Stromal cell of bone marrow (primary cell): Measurements from ENCODE around the gene MS4A18.

Experiments
- DNase-seq: peaks from one replicate; pipeline ENCODE4 v3.0.0-alpha.2; 2012; ENCODE audit warnings: low read depth

MS4A18 gene

DNA sequence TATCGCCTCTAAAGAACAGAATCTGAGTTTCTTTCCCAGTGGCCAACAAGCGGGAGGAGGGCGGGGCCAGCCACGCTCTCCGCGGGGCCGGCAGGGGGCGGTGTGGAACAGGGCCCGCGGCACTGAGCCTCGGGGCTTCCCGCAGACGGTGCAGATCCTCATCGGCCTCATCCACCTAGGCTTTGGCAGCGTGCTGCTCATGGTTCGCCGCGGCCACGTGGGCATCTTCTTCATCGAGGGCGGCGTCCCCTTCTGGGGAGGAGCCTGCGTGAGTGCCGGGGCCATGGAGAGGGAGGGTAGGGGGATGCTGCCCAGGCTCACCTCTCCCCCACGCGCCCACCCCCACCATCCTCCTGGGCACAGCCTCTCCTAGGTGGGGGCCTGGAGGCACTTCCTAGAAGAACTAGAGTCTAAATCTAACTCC, 42.9 kb downstream of the MS4A18 start:
- no peak for DNase-seq

GRCh38 chr11:60768202-60768601, 43.7 kb downstream of the MS4A18 start:
- DNase-seq, result no peak

- no peak for DNase-seq
Measured at GRCh38 chr11:60769273-60769672, 44.8 kb downstream of the MS4A18 start.

DNA sequence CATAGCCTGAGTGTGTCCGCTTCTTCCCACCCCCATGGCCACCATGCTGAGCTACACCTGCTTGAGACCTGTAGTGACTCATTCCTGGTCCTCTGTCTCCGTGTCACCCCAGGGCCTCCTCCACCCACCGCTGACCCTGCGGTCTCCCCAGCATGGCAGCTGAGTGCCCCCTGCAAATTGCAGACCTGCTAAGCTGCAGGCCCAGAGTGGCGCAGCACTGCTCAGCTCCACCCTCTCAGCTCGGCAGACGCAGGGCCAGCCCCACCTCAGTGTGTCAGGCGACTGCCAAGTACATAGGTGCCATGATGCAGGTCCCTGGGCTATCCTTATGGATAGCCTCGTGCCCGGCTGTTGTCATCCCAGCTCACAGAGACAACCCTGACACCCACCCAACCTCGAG, 45.3 kb downstream of the MS4A18 start:
- no peak for DNase-seq

- no peak for DNase-seq
Measured at GRCh38 chr11:60771146-60771545, 46.6 kb downstream of the MS4A18 start.

GRCh38 chr11:60771879-60772525, 47.5 kb downstream of the MS4A18 start:
- DNase-seq, result no peak

DNA sequence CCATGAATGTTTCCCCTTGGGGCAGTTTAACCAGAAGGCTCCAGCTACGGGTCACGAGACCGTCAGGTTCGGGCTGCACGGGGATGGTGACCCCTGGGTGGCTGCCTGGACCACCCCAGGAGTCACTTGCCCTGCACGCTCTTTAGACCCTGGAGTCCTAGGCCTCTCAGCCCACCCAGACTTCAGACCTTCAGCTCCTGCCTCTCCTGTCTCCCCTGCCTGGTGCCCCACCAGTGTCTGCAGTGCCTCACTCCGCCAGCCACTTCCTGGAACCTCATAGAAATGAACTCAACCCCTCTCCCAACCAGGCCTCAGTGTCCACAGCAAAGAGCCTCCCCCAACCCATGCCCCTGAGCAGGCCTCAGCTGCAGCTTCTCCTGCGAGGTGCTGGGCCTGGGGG, 48.1 kb downstream of the MS4A18 start:
- DNase-seq, result no peak

DNA sequence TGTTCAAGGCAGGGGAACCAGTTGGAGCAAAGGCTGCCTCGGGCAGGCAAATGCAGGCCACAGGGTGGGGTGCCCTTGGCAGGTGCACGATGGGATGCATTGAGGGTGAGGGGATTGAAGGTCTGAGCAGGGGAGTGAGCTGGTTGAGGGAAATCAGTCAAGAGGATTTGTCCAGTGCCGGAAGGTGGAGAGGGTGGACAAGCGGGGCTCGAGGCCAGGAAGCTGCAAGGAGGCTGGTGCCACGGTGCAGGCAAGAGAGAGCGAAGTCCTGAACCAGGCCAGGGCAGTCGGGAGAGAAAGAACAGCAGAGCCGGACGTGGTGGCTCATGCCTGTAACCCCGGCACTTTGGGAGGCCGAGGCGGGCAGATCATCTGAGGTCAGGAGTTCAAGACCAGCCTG, 50.2 kb downstream of the MS4A18 start:
- DNase-seq, result no peak

DNA sequence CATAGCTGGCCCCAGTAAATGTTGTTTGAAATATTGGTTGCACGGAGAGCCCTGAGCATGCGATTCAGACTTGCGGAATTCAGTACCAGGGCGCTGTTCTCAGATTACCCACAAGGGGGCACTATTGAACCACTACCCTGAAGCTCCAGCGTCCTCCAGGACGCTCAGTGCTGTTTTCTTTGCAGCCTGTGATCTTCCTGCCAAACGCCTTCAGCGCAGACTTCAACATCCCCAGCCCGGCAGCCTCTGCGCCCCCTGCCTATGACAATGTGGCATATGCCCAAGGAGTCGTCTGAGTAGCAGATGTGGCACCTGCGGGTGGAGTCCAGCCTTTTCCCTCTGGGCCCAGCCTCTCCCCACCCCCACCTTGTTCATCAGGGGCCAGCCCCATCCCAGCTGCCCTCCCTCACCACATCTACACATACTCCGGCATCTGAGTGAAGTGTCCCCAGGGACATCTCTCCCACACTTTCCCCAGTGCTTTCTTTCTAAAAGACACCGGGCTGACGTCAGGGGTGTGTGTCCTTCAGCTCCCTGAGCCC, 51.0 kb downstream of the MS4A18 start:
- DNase-seq, result peak; percentile 62

DNA sequence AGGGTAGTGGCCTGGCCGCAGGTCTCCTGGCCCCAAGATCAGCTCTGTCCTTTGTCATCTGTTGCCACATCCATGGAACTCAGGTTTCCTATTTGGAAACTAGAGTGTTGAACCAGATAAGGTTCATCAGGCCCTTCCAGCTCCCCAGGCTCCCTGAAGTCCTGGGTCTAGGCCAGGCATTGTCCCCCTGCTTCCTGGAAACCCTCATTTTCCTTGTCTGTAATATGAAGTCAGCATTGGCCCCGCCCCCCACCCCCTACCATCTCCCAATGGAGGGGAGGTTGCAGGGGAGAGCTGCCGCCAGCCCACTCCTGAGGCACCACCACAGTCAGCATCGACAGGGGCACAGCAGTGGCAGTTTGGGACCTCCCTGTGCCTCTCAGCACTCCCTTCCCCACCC, 51.6 kb downstream of the MS4A18 start:
- no peak for DNase-seq

- no peak for DNase-seq
Measured at GRCh38 chr11:60777106-60777505, 52.6 kb downstream of the MS4A18 start.

DNA sequence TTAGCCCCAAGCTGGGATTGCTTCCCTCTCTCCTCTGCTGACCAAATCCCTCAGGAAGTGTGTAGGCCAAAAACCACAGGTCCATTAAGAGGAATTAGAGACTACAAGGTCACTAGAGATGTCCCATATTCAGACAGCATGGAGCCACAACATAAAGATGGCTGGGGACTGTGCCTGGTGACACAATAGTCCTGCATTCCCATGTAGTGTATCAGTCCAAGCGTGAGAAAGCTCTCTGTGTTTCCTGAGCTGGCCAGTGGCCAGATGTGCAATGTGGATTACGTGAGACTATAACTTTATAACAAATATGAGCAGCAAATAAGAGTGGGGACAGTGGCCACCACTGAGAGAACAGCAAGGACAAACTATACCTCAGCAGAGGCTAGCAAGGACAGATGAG, 53.1 kb downstream of the MS4A18 start:
- DNase-seq, result peak; percentile 53

- no peak for DNase-seq
Measured at GRCh38 chr11:60780065-60780464, 55.5 kb downstream of the MS4A18 start.

- DNase-seq, result no peak
Measured at GRCh38 chr11:60780774-60781173, 56.3 kb downstream of the MS4A18 start.

- no peak for DNase-seq
Measured at GRCh38 chr11:60781286-60781980, 56.9 kb downstream of the MS4A18 start.

GRCh38 chr11:60781981-60782316, 57.4 kb downstream of the MS4A18 start:
- no peak for DNase-seq

- DNase-seq, result no peak
Measured at GRCh38 chr11:60782393-60783140, 58.0 kb downstream of the MS4A18 start.

GRCh38 chr11:60783141-60783484, 58.6 kb downstream of the MS4A18 start:
- no peak for DNase-seq

- DNase-seq, result no peak
Measured at GRCh38 chr11:60783911-60784310, 59.4 kb downstream of the MS4A18 start.

DNA sequence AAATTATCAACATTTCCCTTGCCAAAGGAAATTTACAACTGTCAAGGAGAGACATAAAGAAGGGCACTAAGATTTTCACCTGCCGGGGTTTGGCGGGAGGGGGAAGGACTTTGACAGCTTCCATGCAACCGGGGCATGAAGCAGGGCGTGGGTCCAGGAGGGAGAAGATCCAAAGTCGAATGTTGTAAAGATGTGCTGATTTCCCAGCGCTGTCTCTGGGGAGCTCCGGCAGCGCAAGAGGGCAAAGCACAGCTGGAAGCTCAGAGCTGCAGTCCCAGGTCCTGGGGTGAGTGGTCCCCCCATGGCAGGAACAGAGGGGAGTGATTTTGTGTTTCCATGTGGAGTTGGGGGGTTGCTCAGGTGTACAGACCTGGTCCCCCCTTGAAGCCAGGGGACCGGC, 60.6 kb downstream of the MS4A18 start, which contains the start of gene MS4A10:
MS4A10 (plus strand) TSS at position 198 of the 400 bp plus-strand sequence. CDS start 5,003 bp downstream, outside the sequence.
- DNase-seq, result no peak

DNA sequence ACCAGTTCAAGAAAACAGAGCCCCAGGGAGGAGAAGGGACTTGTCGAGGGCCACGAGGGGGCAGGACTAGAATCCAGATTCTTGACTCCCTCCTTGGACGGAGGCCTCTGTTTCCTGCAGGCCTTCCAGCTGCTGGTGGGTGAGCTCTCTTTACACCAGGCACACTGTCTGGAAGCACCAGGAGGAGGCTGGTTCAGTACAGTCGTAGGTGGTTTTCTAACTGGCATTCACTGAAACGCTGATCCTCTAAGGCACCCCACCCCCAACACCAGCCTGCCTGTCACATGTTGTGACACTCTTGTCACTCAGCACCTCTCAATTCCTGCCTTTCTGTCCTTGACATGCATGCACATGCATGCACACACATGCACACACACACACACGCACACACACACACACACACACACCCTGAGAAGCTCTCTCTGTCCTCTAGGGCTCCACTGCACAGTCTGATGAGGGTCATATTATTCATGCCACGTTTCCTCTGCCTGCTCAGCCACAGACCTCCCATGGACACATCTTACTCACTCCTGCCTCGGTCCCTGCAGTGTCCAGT, 61.4 kb downstream of the MS4A18 start:
- peak; percentile 11 for DNase-seq

GRCh38 chr11:60786811-60787567, 62.5 kb downstream of the MS4A18 start:
- peak; percentile 73 for DNase-seq
